Suprapubic skin (tissue), 4 donors: ENCODE data around the gene MANF.

Source experiments
- CTCF ChIP-seq, 2 donors: fragments of 200-600 bp in 1 of 2; fragments of 450-650 bp in 1 of 2; sonication (generic) in 1 of 2; IDR thresholded peaks; one replicate each; pipeline ENCODE4 v1.5.1; 2016 to 2019; ENCODE audit warnings: antibody characterized with exemption in 2 of 2, mild to moderate bottlenecking in 1 of 2, moderate library complexity in 1 of 2
- EP300 ChIP-seq: sonication (generic); formaldehyde crosslinking; IDR thresholded peaks from one replicate; pipeline ENCODE4 v1.6.1; 2017; ENCODE audit warnings: antibody characterized with exemption
- POLR2A ChIP-seq, 2 donors: fragments of 450-650 bp; IDR thresholded peaks; one replicate each; pipeline ENCODE4 v1.6.1; 2017; ENCODE audit warnings: antibody characterized with exemption in 2 of 2, mild to moderate bottlenecking in 2 of 2, moderate library complexity in 2 of 2
- POLR2AphosphoS5 ChIP-seq, 3 donors: sonication (generic); formaldehyde crosslinking; IDR thresholded peaks; one replicate each; pipeline ENCODE4 v1.6.1; 2017; ENCODE audit warnings: antibody characterized with exemption in 3 of 3

- TF ChIP-seq CTCF (IDR thresholded peaks at IDR 0.05) = no peak
- no peak for TF ChIP-seq POLR2AphosphoS5 (IDR thresholded peaks at IDR 0.05)
- TF ChIP-seq POLR2A (IDR thresholded peaks at IDR 0.05) = no peak
- no peak for TF ChIP-seq EP300
These were observed 8.5 kb downstream of the MANF start for GRCh38 chr3:51393564-51393963.
